HG02642 (cell line): ENCODE measurements around the gene SLC9A9.

ENCODE experiments used
- ATAC-seq: cut with Tn5 transposase; IDR thresholded peaks from one replicate; pipeline ENCODE4 v1.9.1; 2021; ENCODE audit warnings: mild to moderate bottlenecking; ENCODE audit not compliant: unreplicated experiment, poor library complexity

The SLC9A9 gene

DNA sequence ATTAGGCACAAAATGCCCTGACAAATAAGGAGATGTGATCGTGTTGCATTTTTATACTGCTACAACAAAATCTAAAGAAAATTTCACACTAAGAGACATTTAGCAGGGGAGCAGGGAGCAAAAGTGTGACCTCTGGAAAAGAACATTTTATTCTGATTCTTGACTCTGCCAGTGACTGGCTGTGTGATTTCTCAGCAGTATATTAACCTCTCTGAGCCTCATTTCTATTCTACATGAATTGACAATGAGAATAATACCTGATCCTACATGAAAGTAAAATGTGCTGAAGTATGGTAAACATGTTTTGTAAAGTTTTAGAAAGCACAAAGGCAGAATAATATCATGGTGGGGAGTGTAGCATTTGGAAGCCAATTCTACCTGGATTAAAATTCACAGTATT is 273.3 kb downstream of the SLC9A9 start:
- no peak for ATAC-seq

DNA sequence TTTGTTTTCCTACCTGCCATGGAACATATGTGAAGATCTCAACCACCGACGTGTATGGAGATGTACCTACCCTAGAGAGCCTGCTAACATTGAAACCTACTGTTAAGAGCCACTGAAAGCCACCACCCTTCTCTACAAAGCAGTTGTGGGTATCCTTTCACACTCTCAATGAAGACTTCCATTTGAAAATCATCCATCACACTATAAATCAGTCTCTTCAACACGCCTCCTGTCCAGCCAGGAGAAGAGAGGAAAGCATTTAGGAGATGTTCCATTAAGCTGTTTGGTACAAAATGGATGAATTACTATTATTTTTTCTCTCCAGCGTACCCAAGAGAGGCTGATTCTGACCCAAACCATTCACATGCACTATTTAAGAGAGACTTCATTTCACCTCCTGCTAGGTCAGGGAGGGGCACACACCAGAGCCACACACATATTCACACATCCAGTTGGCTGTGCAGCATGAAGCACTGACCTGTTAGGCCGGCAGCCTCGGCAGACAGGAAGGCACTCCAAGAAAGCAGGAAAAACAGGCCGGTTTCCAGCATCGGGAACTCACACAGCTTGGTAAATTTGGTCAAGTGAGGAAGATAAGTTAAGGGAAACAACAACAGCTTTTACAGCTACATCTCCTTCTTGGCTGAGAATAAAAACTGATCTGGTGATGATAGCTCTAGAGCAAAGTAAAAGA is 274.5 kb downstream of the SLC9A9 start:
- ATAC-seq, result no peak

DNA sequence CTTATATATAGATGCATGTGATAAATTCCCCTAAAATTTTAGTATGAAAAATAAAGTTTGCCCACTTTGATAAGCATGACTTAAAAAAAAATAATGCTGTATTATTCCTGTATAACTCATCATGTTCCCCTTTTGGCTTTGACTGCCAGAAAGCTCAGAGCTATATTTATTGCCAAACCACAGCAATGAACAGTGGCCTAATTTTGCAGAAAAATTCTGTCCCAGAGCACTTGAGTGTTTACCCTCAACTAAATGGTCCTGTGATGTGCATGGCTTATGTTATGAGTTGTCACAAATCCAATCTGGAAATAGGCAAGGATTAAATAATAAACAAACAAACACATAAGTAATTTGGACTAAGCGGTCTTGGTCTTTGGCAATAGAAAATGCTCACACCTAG is 276.7 kb downstream of the SLC9A9 start:
- no peak for ATAC-seq

DNA sequence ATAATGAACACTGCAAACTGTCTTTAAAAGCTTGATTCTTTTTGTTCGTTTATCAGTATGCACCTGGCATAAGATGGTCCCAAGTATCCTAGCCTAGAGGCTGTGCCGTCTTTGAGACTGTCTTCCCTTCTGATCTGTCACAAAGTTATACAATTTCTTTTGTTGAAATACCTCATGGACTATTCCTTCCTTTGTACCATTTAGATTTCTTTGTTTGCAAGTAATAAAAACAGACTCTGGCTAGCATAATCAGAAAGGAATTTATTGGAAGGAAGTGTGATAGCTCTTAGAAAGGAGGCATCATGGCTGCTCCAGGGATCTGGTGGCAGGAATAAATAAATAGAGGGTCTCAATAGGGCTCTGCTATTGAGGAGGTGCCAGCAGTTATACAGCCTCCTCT is 280.4 kb downstream of the SLC9A9 start:
- no peak for ATAC-seq

DNA sequence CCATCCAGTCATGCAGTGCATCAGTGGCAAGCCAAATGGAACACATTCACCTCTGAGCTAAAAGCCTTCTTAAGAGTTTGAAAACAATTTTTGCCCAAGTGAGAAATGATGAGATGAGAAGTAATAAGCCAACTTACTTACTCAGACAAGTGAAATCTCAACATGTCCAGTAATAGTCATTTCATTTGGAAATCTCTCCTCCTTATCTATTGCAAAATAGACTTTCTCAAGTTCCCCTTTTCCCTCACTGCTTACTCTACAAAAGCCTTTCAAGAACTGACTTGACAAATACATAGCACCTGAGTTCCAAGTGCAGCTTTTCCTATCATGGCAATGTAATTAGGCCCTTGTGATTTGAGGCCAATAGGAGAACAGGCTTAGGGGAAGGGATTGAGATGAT is 282.3 kb downstream of the SLC9A9 start:
- no peak for ATAC-seq

DNA sequence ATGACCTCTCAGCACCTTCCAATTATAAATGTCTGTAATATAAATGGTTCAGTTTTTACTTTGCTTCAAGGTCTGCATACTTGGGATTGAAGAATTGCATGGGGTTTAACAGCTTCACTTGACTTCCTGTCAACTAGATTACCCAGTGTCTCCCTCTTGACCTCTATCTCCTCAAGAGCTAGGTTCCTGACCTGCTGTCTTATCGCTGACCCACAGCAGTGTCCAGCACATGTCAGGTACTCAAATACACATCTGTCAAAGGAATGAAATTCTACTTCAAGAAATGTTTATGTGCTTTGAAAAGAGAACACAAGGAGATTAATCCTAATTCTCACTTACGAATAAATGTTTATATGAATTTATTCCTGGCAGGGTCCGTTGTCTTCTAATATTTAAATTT is 284.5 kb downstream of the SLC9A9 start:
- ATAC-seq, result no peak

DNA sequence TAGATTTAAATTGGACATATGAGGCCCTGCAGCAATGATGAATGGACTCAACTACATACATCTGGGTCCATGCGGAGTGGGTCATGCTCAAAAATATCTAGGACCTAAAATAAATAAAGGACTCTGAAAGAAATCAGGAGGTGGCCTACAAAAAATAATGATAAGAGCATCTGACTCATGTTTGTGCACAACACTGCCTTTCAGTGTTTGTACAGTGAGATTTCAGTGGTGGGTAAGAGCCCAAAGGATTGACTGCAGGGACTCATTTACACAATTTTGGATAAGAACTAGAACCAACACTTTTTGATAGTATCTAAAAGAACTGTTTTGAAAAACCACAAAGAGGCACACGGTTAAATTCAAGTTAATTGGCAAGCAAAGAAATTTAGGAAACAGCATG is 285.5 kb downstream of the SLC9A9 start:
- ATAC-seq, result no peak

DNA sequence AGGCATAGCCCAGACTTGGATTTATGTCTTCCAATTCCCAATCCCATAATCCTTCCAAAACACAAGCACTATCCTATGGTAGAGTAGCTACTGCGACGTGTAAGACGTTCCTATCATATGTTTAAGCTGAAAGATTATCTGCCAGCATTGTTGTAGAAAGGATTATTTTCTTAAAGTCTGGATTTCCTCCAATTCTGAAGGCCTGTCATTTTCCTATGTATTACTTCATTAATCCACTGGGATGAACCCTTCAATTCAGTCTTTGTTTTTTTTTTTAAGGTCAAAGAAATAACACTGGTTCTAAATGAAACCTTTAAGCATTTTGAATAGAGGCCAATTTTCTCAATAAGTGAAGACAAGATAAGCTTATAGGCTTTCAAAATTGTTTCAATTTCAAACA is 289.0 kb downstream of the SLC9A9 start:
- no peak for ATAC-seq

DNA sequence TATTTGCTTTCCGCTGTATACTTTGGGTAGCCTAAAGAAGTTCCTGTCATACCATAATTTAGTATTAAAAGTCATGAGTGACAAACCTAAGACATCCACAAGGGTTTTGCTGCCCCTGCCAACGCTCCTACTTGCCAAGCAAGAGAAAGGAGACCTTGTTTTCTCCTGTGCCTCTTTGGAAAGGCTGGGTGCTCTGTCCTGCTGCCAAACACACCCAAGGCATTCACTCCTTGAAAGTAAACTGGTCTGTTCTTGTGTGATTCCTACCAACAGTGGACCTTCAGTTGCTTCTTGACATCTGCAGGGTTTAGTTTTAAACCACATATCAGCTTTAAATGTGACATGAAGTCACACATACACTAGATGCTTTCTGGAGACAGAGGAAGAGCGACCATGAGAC is 295.4 kb downstream of the SLC9A9 start:
- no peak for ATAC-seq

DNA sequence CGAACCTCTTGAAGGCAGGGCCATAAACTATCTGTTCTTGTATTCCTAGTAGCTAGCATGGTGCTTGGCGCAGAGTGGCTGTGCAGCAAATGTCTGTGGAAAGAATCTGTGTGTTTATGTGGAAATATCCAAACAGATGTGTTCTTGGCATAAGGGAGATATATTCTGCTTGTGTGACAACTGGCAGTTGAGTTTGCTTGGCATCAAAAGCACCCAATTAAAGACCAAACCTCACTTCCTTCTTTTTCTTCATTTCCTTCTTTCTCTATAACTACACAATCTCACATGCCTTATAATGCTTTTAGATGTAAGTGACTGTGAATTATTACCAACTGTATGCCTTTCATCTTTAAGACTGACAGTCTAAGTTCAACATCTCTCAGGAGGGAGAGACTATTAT is 296.5 kb downstream of the SLC9A9 start:
- no peak for ATAC-seq

DNA sequence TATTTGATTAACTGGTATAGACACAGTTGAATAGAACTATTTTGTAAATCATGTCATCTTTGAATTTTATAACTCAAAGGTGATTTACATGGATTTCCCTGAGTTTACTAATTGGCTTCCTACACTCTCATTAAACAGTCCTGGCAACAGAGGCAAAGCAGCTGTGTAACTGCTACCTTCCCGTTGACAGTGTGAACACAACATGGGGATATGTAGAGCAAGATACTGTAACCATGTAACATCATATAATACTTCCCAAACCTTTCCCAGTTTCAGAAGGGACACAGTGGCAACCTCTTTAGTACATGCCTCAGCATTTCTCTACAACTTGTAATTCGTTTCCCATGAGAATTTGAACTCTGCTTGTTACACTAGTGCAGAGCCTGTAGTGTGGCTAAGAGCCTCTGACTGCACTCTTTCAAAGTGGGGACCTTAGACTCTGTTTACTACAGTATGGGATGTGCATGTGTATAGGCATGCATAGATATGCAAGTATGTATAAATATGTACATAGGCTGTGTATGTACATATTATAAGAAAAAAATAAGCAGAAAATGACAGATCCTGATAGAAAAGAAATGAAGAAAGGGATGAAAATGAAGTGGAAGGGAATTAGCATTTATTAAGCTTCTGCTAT is 299.3 kb downstream of the SLC9A9 start:
- no peak for ATAC-seq

DNA sequence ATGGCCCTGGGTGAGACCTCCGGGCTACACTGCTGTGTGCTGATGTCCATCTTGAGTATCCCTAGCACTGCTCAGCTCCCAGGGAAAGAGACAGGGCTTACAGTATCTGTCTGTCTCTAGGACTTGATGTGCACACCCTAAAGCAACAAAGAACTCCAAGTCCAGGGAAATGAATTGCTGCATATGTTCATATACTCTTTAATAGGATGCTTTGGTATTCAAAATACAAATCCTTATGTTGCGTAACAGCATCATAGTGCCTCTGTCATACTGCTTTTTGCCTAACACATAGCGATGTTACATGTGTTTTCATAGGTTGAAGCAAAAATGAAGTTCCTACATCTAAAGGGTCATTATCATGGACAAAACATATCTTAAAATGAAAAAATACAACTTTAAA is 299.9 kb downstream of the SLC9A9 start:
- no peak for ATAC-seq

- no peak for ATAC-seq
Measured at GRCh38 chr3:143538577-143538981, 309.7 kb downstream of the SLC9A9 start.

GRCh38 chr3:143538061-143538460 is 310.2 kb downstream of the SLC9A9 start:
- ATAC-seq, result no peak

GRCh38 chr3:143536817-143537535 is 311.3 kb downstream of the SLC9A9 start:
- ATAC-seq, result peak; percentile 19

GRCh38 chr3:143535994-143536784 is 312.1 kb downstream of the SLC9A9 start:
- ATAC-seq, result peak; percentile 87

GRCh38 chr3:143533391-143533790 is 314.9 kb downstream of the SLC9A9 start:
- no peak for ATAC-seq

GRCh38 chr3:143532091-143532490 is 316.2 kb downstream of the SLC9A9 start:
- ATAC-seq, result no peak

DNA sequence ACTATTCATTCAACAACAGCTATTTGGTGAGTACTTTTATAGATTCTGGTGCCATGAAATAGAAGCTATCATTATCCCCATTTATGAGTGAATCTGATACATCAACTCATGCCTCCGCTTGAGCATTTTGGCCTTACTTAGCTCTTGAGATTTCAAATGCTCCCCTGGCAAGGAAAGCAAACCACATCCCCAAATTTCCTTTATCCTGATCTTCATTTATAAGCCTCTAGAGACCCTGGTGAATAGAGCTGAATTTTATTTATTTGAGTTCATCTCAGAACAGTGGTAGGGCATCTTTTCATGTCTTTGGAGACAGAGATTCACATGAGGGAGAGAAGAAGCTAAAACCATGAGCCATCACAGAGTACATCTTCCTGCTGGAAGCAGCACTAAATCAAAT is 317.2 kb downstream of the SLC9A9 start:
- no peak for ATAC-seq

DNA sequence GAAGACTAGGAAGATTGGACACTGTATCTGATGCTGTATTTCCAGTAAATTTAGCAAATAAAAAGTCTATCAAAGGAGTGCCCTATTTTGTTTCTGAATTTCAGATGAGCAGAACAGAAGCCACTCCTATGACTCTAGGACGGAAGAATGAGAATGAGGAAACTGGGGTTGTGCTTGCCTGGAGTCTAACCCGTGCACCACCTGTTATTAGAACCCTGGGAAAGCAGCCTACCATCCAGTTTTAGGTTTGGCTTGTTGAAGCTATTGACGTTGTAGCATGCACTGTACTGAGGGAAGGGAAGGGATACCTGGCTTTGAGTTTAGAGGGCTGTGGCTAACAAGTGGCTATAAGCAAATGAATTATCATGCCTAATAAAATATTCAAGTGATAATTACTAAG is 318.5 kb downstream of the SLC9A9 start:
- ATAC-seq, result no peak

GRCh38 chr3:143529018-143529478 is 319.2 kb downstream of the SLC9A9 start:
- peak; percentile 82 for ATAC-seq
